Measurements from ENCODE around the gene SSBP3.

SSBP3 gene

GRCh38 chr1:54220004-54220811, 186.0 kb downstream of the SSBP3 start:
- no peak overlapping the region for H3K27ac ChIP-seq (ENCODE audit: low read length)
- no peak overlapping the region for H3K4me2 ChIP-seq (ENCODE audit: low read length)
- H4K20me1 ChIP-seq (ENCODE audit: insufficient read depth, low read length) = no peaks in the 10 kb centered on the region
- no peak overlapping the region for H3K9ac ChIP-seq (ENCODE audit: low read length)
- H3K4me3 ChIP-seq (ENCODE audit: low read length) = no peak overlapping the region
- no peaks in the 10 kb centered on the region for H3K9me3 ChIP-seq (ENCODE audit: insufficient read depth, low read length)
- H3K27me3 ChIP-seq (ENCODE audit: low read depth, low read length) = no peaks in the 10 kb centered on the region
- TF ChIP-seq EZH2phosphoT487 (IDR thresholded peaks at IDR 0.05; ENCODE audit: low read depth) (no peak), CTCF (IDR thresholded peaks at IDR 0.05; ENCODE audit: low read depth, low read length) (no peak)
- H2AFZ ChIP-seq (ENCODE audit: low read depth, low read length) = no peak overlapping the region
- no peaks in the 10 kb centered on the region for H3K79me2 ChIP-seq (ENCODE audit: low read length)
- H3K4me1 ChIP-seq (ENCODE audit: low read length) = no peaks in the 10 kb centered on the region
- peaks cover 9% of the 10 kb centered on the region for H3K36me3 ChIP-seq (replicated peaks; ENCODE audit: low read depth, low read length)

GRCh38 chr1:54219688-54220003, 186.5 kb downstream of the SSBP3 start:
- Histone ChIP-seq H2AFZ (ENCODE audit: low read depth, low read length) (no peak overlapping the region), H3K4me3 (ENCODE audit: low read length) (no peak overlapping the region), H3K27ac (ENCODE audit: low read length) (no peak overlapping the region), H3K4me1 (ENCODE audit: low read length) (no peaks in the 10 kb centered on the region), H3K79me2 (ENCODE audit: low read length) (no peaks in the 10 kb centered on the region), H3K4me2 (ENCODE audit: low read length) (no peak overlapping the region), H3K27me3 (ENCODE audit: low read depth, low read length) (no peaks in the 10 kb centered on the region), H3K9me3 (ENCODE audit: insufficient read depth, low read length) (no peaks in the 10 kb centered on the region), H4K20me1 (ENCODE audit: insufficient read depth, low read length) (no peaks in the 10 kb centered on the region), H3K36me3 (replicated peaks; ENCODE audit: low read depth, low read length) (peaks cover 9% of the 10 kb centered on the region), H3K9ac (ENCODE audit: low read length) (no peak overlapping the region)
- TF ChIP-seq EZH2phosphoT487 (IDR thresholded peaks at IDR 0.05; ENCODE audit: low read depth) (no peak), CTCF (IDR thresholded peaks at IDR 0.05; ENCODE audit: low read depth, low read length) (no peak)

- H3K27ac ChIP-seq (ENCODE audit: low read length) = no peak overlapping the region
- H3K4me3 ChIP-seq (ENCODE audit: low read length) = no peak overlapping the region
- H3K4me1 ChIP-seq (ENCODE audit: low read length) = no peaks in the 10 kb centered on the region
- no peak overlapping the region for H3K9ac ChIP-seq (ENCODE audit: low read length)
- H4K20me1 ChIP-seq (ENCODE audit: insufficient read depth, low read length) = no peaks in the 10 kb centered on the region
- peaks cover 13% of the 10 kb centered on the region for H3K36me3 ChIP-seq (replicated peaks; ENCODE audit: low read depth, low read length)
- H3K79me2 ChIP-seq (ENCODE audit: low read length) = no peaks in the 10 kb centered on the region
- TF ChIP-seq EZH2phosphoT487 (IDR thresholded peaks at IDR 0.05; ENCODE audit: low read depth) (no peak), CTCF (IDR thresholded peaks at IDR 0.05; ENCODE audit: low read depth, low read length) (no peak)
- no peak overlapping the region for H3K4me2 ChIP-seq (ENCODE audit: low read length)
- no peak overlapping the region for H2AFZ ChIP-seq (ENCODE audit: low read depth, low read length)
- H3K9me3 ChIP-seq (ENCODE audit: insufficient read depth, low read length) = no peaks in the 10 kb centered on the region
- H3K27me3 ChIP-seq (ENCODE audit: low read depth, low read length) = no peaks in the 10 kb centered on the region
Observed at GRCh38 chr1:54218883-54219687, 187.1 kb downstream of the SSBP3 start.

GRCh38 chr1:54215523-54215922, 190.7 kb downstream of the SSBP3 start:
- H3K4me1 ChIP-seq (ENCODE audit: low read length) = no peaks in the 10 kb centered on the region
- TF ChIP-seq CTCF (IDR thresholded peaks at IDR 0.05; ENCODE audit: low read depth, low read length) (no peak), EZH2phosphoT487 (IDR thresholded peaks at IDR 0.05; ENCODE audit: low read depth) (no peak)
- H3K27me3 ChIP-seq (ENCODE audit: low read depth, low read length) = no peaks in the 10 kb centered on the region
- H3K9me3 ChIP-seq (ENCODE audit: insufficient read depth, low read length) = no peaks in the 10 kb centered on the region
- H3K9ac ChIP-seq (ENCODE audit: low read length) = no peak overlapping the region
- H3K36me3 ChIP-seq (replicated peaks; ENCODE audit: low read depth, low read length) = peaks cover 13% of the 10 kb centered on the region
- H3K4me2 ChIP-seq (ENCODE audit: low read length) = no peak overlapping the region
- no peaks in the 10 kb centered on the region for H3K79me2 ChIP-seq (ENCODE audit: low read length)
- no peak overlapping the region for H3K27ac ChIP-seq (ENCODE audit: low read length)
- H3K4me3 ChIP-seq (ENCODE audit: low read length) = no peak overlapping the region
- no peaks in the 10 kb centered on the region for H4K20me1 ChIP-seq (ENCODE audit: insufficient read depth, low read length)
- no peak overlapping the region for H2AFZ ChIP-seq (ENCODE audit: low read depth, low read length)
